GM19452 (cell line): ENCODE results near the gene ADGRV1.
"Not testable (repeated sequence)": the region's sequence is repeated elsewhere in the genome, so short reads cannot be mapped to it uniquely, and the experiment has no call there.

Experiments used
- ATAC-seq: cut with Tn5 transposase; IDR thresholded peaks from one replicate; pipeline ENCODE4 v1.9.1; 2021; ENCODE audit not compliant: unreplicated experiment

Gene ADGRV1

DNA sequence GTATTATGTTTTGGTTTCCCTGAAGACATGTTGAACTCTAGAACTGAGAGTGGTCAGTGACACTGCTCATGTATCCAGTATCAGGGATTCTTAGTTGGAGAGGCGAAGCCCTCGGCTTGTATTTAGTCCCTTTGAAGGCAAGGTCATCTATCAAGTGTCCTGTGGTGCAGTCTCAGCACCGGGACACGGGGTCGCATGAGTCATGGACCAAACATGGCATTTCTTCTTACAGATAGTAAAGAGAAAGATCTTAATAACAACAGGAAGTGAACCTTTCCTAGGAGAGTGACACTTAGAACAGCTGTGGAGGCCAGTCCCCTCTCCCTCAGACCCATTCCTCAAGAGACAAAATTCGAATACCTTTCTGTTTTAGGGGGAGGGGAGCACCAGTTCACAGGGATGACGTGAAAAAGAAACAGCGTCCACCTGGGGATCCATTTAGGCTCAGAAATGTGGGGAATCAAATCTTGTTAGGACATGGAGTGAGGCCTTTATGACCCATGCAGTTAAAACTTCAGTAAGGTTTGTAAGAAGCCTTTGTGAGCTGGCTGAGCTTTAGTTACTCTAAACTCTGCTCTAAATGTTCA lies 86.5 kb downstream of the ADGRV1 start:
- no peak for ATAC-seq

DNA sequence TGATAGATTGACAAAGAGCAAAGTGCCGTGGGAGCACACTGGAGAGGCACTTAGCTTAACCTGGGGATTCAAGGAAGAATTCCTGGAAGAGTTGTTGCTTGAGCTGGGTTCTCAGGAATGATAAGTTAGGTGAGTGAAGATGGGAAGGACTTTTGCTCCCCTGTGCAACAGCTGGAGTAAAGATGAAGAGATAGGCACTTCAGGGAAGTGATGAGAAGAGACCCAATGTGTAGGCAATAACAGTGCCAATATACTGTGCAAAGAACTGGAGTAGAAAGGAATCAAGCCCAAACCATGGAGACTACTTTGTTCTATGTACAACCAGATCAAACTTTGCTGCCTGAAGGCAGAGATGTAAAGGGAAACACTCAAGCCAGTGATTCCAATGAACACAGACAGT lies 92.2 kb downstream of the ADGRV1 start:
- ATAC-seq = no peak

DNA sequence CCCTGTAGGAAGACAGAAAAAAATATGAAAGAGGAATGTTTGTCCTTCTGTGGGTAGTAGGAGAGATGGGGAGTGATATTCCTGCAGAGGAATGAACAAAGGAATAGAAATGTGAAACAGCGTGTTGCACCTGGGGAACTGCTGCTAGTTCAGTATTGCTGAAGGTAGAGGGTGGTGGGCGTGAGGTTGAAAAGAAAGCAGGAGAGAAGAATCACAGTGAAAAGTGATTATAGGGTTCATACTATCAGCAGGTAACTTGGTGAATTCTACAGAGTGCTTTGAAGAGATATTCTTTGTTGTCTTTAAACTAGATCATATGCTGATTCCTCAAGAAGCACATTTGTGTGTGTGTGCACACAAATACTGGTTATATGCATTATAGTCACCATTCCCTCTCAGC lies 95.6 kb downstream of the ADGRV1 start:
- no peak for ATAC-seq

DNA sequence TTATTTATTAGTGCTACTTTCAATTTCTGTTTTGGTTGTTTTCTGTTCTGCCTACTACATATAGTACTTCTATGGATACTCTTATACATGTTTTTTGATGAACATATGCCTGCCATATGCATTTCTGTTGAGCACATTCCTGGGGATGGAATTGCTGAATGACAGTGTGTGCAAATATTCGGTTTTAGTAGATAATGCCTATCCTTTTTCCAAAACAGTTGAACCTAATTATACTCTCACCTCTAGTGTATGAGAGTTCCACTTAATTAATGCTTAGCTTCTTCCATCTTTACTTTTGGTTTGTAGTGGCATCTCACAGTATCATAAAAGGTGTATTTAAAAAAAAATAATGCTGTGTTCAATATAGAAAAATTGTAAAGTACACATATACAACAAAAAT lies 96.8 kb downstream of the ADGRV1 start:
- ATAC-seq = no peak

DNA sequence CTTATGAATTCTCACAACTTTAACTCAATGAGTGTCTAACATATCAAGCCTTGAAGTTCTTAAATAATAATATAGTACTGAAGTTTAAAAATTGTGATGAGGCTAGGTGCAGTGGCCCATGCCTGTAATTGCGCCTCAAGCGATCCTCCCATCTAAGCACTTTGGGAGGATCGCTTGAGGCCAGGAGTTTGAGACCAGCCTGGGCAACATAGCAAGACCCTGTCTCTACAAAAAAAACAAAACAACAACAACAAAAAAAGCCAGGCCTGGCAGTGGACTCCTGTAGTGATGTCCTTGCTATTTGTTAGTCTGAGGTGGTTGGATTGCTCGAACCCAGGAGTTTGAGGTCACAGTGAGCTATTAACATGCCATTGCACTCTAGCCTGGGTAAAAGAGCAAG lies 98.4 kb downstream of the ADGRV1 start:
- ATAC-seq = no peak

DNA sequence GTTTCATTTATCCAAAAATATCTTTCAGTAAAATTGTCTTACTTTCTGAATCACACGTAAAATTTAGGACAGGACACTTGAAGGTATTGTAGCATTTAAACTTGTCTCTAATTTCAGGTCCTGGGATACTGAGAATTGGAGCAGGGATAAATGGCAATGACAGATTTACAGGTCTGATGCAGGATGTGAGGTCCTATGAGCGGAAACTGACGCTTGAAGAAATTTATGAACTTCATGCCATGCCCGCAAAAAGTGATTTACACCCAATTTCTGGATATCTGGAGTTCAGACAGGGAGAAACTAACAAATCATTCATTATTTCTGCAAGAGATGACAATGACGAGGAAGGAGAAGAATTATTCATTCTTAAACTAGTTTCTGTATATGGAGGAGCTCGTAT lies 99.2 kb downstream of the ADGRV1 start:
- ATAC-seq = no peak

DNA sequence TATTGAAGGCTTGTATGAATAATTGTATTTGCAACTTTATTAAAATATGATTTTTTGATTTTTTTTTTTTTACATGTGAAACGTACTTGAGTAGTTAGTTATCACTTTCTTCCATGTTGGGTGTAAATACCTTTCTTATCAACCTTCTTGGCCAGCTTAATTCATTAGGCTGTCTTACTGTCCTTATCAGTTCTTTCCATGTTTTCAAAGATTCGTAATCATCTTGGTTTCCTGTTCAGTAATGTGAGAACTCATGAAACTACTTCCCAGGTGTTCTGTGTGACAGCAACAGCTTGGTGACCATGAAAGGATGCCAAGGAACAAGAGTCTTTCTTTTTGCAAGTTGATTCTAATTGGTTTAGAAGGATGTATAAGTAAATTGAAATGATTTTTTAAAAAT lies 100.0 kb downstream of the ADGRV1 start:
- ATAC-seq = no peak

DNA sequence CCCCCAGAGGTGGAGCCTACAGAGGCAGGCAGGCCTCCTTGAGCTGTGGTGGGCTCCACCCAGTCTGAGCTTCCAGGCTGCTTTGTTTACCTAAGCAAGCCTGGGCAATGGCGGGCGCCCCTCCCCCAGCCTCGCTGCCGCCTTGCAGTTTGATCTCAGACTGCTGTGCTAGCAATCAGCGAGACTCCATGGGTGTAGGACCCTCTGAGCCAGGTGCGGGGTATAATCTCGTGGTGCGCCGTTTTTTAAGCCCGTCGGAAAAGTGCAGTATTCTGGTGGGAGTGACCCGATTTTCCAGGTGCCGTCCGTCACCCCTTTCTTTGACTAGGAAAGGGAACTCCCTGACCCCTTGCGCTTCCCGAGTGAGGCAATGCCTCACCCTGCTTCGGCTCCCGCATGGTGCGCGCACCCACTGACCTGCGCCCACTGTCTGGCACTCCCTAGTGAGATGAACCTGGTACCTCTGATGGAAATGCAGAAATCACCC lies 109.5 kb downstream of the ADGRV1 start:
- not testable (repeated sequence) for ATAC-seq

DNA sequence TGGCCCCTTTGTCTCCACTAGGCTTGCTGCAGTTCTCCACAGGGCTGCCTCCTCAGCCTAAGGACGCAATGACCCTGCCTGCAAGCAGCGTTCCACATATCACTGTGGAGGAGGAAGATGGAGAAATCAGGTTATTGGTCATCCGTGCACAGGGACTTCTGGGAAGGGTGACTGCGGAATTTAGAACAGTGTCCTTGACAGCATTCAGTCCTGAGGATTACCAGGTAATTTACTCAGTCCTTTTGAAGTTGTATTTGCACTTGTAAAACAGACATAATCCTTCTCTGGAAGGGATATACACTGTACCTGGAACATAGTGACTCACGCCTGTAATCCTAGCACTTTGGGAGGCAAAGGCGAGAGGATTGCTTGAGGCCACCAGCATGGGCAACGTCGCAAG lies 116.6 kb downstream of the ADGRV1 start:
- no peak for ATAC-seq

DNA sequence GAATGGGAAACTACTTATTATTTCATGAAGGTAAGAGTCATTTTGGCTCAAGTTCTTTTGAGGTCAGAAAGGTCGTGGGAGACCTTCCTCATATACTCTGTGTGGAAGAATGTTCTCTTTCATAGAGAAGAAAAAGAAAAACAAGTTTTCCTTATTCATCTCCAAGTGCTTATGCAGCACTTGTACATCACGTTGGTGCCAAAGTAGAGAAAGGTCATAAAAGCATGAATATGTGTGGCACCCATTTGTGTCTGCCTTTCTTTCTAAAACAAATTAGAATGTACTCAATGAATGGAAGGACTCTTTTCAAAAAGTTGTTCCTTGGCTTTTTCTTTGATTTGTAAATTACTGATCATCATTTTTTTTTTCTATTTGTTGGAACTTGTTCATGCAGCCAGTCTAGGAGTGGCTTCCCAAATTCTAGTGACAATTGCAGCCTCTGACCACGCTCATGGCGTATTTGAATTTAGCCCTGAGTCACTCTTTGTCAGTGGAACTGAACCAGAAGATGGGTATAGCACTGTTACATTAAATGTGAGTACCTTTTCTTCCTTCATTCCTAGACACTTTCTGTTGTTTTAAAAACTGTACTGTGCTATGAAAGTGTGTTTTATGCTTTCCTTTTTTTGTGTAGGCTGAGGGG lies 122.4 kb downstream of the ADGRV1 start:
- no peak for ATAC-seq

DNA sequence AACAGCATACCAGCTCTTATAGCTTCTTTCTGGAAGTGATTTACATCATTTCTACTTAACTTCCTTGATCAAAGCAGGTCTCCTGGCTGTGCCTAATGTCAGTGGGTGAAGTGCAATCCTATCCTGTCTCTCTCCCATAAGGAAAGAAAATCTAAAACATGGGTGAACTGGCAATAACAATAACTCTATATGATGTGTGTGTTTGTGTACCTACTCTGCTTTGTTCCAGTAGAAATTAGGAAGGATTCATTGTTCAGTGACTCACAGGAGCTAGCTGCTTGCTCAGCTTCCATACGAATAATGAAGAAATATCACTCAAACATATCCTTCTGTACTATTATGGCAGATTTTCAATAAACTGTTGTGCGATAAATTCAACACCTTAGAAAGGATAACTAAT lies 123.7 kb downstream of the ADGRV1 start:
- no peak for ATAC-seq

DNA sequence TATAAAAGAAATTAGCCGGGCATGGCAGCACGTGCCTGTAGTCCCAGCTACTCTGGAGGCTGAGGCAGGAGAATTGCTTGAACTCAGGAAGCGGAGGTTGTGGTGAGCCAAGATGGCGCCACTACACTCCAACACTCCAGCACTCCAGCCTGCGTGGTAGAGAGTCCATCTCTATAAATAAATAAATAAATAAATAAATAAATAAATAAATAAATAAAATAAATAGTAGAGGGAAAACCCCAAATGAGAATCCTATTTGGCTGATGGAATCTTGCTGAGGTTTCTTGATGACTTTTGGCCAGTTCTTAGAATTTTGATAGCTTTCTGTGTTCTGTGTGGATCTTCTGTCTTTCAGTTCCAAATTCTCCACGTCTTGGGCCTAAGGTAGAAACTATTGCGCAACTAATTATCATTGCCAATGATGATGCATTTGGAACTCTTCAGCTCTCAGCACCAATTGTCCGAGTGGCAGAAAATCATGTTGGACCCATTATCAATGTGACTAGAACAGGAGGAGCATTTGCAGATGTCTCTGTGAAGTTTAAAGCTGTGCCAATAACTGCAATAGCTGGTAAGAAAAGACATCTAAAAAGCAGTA lies 126.9 kb downstream of the ADGRV1 start:
- no peak for ATAC-seq

DNA sequence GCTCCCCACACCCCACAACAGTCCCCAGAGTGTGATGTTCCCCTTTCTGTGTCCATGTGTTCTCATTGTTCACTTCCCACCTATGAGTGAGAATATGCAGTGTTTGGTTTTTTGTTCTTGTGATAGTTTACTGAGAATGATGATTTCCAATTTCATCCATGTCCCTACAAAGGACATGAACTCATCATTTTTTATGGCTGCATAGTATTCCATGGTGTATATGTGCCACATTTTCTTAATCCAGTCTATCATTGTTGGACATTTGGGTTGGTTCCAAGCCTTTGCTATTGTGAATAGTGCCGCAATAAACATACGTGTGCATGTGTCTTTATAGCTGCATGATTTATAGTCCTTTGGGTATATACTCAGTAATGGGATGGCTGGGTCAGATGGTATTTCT lies 127.8 kb downstream of the ADGRV1 start:
- ATAC-seq = not testable (repeated sequence)

DNA sequence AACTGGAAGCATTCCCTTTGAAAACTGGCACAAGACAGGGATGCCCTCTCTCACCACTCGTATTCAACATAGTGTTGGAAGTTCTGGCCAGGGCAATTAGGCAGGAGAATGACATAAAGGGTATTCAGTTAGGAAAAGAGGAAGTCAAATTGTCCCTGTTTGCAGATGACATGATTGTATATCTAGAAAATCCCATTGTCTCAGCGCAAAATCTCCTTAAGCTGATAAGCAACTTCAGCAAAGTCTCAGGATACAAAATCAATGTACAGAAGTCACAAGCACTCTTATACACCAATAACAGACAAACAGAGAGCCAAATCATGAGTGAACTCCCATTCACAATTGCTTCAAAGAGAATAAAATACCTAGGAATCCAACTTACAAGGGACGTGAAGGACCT lies 128.9 kb downstream of the ADGRV1 start:
- ATAC-seq = not testable (repeated sequence)

DNA sequence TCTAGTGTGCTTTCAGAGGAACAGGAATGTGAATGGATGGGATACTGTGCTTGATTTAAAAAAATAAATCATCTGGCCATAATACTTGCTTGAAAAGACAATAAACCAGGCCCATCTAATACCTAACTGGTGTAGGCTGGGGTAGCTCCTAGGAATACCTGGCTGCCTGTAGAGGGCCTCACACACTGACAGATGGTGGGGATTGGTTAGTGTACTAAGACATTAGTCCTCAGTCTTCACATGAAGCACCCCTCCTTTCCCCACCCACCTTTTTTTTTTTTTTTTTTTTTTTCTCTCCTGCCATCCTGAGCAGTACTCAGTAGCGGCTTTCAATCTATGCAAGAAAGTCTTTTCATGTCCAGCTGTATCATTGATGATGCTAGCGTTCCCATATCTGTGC lies 130.5 kb downstream of the ADGRV1 start:
- ATAC-seq = no peak

DNA sequence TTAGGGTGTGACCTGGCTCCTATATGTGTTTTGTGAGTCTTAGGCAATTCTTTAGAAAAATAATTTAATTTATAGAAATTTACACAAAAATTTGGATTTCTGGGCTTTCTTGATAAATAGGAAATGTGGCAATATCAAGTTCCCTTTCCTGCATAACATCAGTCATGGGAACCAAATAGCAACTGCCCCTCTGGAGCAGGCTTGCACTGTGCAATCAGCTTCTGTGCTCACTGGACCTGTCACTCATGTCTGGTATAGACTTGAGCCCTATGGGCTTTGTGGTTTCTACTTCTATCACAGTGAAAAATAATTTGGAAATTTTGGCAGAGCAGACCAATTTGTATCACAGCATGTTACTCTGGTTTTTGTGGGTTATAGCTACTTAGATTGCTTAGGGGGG lies 131.7 kb downstream of the ADGRV1 start:
- no peak for ATAC-seq

DNA sequence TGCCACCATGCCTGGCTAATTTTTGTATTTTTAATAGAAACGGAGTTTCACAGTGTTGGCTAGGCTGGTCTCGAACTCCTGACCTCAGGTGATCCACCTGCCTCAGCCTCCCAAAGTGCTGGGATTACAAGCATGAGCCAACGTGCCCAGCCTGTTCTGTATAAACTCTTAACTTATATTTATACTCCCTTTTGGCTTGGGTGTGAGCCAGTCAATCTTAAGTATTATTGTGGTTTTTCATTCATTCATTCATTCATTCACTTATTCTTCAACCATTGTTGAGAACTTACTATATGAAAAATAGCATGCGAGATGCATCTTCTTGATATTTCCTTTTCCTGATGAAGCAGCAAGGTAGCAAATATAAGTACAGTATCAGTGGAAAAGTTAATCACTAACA lies 132.9 kb downstream of the ADGRV1 start:
- no peak for ATAC-seq

DNA sequence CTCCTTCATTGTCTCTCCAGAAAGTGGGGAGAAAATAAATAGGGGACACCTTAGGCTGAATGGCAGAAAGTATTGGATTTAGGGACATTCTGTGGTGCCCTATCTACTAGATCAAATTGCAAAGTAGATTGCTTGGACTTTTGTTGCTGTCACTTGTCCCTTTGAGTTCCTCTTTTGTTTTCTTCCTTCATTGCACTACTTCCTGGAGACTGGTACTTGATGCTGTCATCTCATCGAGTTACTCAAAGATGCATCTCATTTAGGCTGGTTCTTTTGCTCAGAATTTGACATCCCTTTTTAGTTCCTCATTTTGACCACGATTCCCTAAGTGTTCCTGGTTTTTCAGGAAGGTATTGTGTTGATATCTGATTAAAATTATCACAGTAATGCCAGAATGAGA lies 137.6 kb downstream of the ADGRV1 start:
- no peak for ATAC-seq

DNA sequence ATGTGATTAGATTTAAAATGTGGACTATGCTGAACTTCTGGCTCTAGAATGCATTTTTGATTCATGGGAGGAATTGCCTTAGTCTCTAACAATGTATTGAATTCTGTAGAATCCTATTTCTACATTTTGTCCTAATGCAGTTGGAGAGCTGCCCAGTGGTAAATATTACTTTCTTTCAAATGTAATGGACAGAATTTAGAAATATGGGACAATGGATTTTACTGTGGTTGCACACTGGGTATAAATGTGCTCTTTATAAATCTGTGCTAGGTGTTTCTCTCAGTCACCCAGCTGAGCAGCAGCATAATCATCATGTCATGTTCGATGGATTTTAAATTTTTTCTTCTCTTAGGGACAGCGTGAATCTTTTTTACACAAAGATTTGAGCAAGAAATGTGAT lies 141.7 kb downstream of the ADGRV1 start:
- no peak for ATAC-seq

DNA sequence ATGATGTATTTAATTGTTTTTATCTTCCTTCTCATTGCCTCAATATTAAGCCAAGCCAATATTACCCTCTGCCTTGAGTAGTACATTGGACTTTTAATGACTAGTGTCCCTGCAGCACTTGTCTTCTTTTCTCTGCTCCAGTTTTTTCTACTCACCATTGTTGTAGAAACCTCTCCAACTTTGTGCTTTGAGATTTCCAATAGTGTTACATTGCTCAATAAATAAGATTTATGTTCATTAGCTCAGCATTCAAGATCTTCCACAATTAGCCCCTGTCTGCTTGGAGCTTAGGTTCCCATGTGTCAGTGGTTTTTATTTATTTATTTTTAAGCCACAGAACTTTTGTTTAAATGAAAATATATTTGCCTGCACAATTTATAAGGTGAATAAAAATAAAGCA lies 145.3 kb downstream of the ADGRV1 start:
- no peak for ATAC-seq

DNA sequence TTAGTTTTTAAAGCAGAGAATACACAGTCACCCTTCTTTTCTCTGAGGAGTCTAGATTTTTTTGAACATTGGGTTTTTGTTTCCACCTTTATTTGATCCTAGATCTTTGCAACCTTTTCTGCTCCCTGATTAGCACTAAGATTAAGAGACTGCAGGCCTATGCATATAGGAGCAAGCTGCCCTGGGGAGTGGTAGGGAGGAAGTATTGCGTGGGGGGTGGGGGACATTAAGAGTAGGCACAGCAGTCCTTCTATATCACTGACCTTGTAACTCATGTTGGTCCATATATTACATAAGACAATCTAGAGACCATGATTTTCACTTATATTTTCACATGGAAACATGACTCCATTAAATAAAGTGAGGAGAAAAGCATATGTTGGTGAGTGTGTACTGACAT lies 149.1 kb downstream of the ADGRV1 start:
- no peak for ATAC-seq

DNA sequence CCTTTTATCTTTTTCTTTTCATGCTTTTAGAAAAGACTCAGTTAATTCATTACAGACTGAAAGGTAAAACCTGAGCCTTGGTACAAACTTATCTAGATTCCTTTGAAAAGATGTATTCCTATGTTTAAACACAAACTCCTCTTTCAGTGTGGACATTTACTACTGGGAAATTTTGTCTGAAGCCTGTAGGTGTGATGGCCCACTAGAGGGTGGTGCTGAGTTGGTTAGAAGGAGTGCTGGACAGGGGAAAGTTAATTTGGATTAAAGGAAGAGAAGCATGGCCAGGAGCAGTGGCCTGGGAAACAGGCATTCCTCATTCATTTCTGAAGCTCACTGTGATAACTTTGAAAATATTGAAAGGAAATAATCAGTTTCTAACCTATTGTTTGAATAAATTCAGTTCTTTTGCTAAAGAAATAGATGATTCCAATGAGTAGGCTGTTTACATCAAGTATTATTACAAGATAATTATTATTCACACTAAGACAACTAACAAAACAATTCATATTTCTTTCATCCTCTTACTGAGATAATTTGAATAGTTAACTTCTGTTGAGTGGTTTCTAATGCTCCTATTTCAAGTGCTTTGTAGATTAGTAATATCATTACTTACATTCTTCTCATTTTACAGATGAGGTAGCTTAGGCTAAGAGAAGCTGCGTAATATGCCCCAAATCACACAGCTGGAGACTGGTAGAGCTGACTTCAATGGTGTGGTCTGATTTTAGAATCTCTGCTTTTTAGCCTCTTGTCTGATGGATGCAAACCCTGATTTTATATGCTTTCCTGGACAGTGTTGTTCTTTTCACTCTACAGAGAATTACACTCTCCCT lies 150.9 kb downstream of the ADGRV1 start:
- ATAC-seq = no peak
